ENCODE data around the gene AP1G2.

AP1G2 gene

DNA sequence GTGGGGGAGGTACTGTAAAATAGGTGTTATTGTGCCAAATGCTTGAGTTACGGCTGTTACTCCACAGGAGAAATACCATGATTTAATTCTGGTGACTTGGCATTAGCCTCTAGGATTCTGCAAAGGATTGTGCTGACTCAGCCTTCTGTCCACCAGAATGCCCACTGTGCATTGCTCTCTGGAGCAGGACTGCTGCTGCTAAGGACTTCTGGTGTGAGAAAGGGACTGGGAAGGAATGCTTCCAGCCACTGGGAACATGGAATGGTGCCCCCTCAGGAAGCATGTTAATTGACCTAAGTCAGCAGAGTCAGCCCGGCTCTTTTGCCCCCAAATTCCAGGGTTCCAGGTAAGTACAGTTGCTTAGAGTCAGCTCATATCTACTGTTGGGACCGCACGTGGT lies 48.9 kb downstream of the AP1G2 start:
- DNase-seq (ENCODE audit: low spot score), result no peak

DNA sequence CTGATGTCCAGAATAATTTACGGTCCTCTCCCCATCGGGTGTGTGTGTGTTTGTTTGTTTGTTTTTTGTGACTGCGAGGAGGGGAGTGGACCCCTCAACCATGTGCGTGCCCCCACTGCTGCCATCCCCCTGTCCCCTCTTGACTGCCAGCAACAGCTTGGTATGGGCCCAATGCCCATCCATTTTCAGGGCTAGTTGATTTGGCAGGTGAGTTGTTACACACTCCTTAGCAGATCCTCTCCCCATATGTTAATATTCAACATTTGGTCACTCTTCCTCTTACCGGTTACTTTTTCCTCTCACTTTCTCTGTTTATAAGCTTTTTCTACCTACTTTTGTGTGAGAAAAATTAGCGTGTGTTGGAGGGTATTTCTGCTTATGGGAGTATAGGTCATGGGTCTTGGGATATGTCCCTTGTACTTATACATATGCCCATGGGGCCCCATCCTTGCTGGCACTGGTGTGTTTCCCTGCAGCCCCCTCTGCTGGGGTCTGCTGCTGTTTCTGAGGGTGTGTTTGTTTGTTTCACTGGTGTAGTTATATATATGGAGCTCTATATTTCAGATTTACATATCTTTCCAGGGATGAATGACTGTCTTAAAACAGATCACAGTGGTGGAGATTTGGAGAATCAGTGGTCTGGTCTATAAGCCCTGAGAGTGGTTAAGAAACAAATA lies 49.8 kb downstream of the AP1G2 start:
- DNase-seq (ENCODE audit: low spot score), result no peak

DNA sequence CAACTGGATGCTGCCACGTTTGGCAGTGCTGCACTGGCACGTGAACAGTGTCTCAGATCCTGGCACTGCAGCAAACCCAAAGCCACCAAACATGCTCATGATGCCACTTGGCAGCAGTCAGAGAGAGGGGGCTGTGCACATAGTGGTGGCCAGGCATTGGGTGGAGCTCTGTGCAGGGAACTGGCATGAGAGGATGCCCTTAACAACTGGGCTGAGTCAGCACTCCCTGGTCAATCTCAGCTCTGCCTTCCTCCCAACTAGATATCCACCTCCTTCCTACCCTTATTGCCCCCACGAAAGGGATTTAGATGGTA lies 53.0 kb downstream of the AP1G2 start:
- peak; percentile 72 for DNase-seq (ENCODE audit: low spot score)

DNA sequence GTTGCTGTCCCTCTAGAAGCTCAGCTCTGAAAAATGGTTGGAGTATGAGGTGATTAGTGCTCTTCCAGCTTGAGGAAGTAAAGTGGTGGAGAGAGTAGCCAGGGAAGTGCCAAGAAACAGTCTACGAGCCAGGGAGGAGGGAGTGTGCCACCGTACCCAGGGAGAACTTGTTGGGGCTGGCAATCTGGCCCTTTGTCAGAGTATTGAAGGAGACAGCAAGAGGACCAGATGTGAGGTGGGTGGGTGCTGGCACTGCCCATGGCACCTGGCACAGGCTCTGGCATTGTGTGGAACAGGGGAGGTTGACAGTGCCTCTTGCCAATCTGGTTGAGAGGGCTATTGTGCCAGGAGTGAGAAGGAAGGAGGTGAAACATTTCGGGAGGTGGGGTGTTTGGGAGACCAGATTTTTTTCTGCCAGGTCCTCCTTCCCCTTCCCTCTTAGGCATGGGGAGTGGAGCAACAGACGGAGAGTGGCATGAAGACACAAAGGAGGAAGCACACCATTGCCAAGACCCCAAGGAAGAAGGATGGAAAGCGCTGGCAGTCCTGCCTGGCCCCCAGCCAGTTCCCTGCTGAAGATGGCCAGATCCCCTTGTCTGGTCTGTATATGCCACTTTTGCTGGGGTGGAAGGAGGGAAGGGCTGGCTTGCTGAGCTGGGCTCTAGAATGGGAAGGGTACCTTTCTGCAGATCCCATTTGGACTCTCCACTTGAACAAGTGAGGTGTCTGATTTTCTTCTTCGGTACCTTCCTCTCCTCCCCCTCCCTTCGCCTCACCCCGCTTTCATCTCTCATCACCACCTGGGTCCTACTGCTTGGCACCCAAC lies 53.6 kb downstream of the AP1G2 start:
- peak; percentile 56 for DNase-seq (ENCODE audit: low spot score)

DNA sequence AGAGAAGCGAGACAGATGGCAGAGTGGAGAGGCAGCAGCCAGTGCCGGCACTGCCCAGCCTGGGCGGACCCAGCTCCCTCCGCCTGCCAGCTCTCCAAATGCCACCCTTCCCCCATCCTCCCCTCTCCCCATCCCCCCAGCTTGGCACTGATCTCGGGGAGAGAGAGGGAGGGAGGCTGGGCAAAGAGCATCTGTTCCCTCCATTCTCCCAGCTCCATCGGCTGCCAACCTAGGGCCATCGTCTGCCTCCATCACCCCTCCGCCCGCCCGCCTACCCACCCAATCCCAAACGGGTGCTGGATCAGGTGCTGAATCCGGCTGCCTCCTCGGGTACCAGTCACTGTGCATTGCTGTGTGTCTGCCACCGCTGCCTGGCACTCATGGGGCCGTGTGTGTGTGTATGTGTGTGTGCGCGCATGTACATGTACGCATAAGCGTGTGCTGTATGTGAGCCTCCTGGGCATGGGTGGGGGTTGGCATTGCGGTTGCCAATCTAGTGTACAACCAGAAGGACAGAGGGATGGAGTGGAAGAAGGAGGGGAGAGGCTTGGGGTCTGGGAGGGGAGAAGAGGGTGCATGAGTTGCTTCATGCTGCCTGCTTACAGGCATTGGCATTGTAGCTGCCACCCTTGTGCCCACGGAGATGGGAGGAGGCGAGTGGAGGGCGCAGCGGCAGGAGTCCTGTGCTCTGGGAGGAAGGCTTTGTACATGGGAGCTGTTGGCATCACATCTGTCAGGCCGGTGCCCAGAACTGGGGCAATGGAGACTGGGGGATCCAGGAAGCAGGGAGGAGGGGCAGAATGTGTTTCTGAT lies 54.4 kb downstream of the AP1G2 start:
- peak; percentile 94 for DNase-seq (ENCODE audit: low spot score)

DNA sequence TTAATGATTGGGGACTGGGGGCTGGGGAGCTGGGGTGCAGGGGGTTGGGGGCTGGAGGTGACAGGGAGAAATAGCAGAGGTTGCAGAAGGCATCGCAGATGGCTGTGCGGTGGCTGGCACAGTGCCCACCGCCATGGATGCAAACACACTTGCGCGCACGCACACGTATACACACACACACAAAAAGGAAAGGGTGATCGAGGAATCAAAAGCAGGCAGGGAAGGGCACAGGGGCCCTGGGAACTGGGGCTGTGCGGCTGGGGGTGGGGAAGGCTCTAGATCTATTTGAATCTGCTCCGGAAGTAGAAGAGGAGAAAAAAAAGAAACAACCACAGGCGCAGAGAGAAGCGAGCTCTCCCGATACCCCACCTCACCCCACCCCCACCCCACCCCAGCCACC lies 55.4 kb downstream of the AP1G2 start:
- DNase-seq (ENCODE audit: low spot score), result peak; percentile 52

Data from putamen (tissue), 1 donor.